Fibroblast of pulmonary artery (primary cell): ENCODE data around the gene RBM33.

Experiments
- DNase-seq: peaks from one replicate; pipeline ENCODE4 v3.0.0-alpha.2; 2010; ENCODE audit warnings: low read depth
- H3K4me3 ChIP-seq: replicated peaks from 2 replicates; pipeline ENCODE4 v1.5.1; 2011; ENCODE audit warnings: low read depth, mild to moderate bottlenecking, control low read depth, low read length, moderate library complexity
- CTCF ChIP-seq: IDR thresholded peaks from 2 replicates; pipeline ENCODE4 v1.5.1; 2011; ENCODE audit warnings: mild to moderate bottlenecking, control low read depth, low read length, inconsistent platforms; ENCODE audit errors: missing control alignments

The RBM33 gene

DNA sequence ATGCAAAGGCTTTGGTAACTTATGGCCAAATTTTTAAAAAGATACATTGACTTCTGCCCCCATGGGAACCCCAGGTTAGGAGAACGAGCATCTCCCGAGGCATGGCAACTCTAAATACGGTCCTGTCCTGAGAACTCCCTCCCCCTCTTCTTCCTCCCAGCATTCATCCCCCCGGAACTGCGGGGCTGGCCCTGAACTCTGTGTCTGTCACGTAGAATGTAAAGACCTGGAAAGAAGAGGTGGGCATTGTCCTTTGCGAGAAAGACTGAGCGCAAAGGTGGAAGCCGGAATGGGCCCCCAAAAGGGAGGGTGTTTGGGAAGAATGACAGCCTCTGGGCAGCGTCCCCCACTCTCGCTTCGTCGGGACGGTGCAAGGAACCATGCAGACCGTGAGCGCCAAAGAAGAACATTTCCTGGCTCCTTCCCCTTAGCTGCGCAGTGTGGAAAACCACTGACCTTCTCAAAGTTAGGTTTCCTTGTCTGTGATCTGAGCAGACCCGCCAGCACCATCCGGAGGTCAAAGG, 146.8 kb downstream of the RBM33 start:
- H3K4me3 ChIP-seq: no peak overlapping the region
- TF ChIP-seq CTCF: no peak
- no peak for DNase-seq

GRCh38 chr7:155791836-155792235, 147.4 kb downstream of the RBM33 start:
- H3K4me3 ChIP-seq: no peak overlapping the region
- DNase-seq: no peak
- no peak for TF ChIP-seq CTCF

DNA sequence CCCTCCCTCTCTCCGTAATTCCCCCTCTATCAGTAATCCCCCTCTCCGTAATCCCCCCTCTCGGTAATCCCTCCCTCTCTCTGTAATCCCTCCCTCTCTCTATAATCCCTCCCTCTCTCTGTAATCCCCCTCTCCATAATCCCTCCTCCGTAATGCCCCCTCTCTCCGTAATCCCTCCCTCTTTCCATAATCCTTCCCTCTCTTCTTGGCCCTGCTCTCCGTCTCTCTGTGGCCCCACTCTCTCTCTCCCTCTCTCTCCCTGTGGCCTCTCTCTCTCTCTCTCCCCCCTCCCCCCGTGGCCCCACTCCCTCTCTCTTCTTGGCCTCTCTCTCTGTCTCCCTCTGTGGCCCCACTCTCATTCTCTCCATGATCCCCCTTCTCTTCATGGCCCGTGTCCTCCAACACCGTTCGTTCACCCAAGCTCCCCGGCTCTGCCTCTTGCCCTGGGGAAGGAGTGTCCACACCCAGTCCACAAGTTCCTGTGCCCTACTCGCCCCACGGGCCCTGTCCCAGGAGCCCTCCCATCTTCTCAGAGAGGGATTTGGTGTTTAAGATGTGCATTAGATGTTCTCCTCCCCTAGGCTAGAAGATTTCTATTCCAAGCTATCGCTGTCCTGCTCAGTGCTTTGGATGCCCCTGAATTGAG, 148.0 kb downstream of the RBM33 start:
- TF ChIP-seq CTCF: no peak
- DNase-seq: no peak
- no peak overlapping the region for H3K4me3 ChIP-seq

- no peak overlapping the region for H3K4me3 ChIP-seq
- TF ChIP-seq CTCF: no peak
- no peak for DNase-seq
Measured at GRCh38 chr7:155792999-155793560, 148.6 kb downstream of the RBM33 start.

DNA sequence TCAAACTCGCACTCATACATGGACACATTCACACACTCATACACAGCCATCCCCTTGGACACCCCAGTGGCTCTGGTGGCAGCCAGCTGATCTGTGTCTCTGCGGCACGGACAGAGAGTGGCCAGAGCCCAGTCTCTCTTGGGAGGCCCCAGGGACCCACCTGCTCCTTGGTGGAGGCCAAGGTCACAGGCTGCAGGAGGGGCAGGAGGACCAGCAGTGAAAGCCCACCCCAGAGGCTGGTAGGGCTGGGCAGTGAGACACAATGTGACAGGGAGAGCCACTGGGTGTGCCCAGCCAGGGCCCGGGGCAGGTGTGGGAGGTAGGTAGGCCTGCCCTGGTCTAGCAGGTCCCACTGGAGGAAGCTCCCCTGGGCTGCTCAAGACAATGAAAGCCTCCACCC, 149.3 kb downstream of the RBM33 start:
- DNase-seq: no peak
- no peak for TF ChIP-seq CTCF
- no peak overlapping the region for H3K4me3 ChIP-seq

DNA sequence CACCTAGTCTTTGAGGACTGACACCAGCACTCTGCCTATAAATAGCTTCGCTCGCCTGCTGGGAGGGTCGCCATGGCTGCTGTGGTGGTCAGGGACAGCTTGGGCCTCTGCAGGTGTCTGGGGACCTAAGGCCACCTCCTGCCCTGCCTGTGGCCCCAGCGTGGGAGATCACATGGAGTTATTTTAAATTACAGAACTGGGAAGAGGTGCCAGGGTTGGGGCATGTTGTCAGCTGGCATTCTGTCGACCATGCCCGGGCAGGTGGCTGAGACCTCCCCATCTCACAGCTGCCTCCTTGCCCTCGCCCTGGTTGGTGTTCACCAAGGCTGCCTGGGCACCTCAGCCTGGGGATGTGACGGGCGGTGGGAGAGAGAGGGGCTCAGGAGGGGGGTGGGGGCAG, 149.7 kb downstream of the RBM33 start:
- TF ChIP-seq CTCF: no peak
- H3K4me3 ChIP-seq: no peak overlapping the region
- no peak for DNase-seq

GRCh38 chr7:155795401-155795800, 150.9 kb downstream of the RBM33 start:
- no peak for DNase-seq
- TF ChIP-seq CTCF: no peak
- no peak overlapping the region for H3K4me3 ChIP-seq
